HG03135 (cell line): ENCODE data around the gene FAM3A.

ENCODE experiments used
- ATAC-seq: cut with Tn5 transposase; IDR thresholded peaks from one replicate; pipeline ENCODE4 v1.9.1; 2021; ENCODE audit warnings: mild to moderate bottlenecking, moderate library complexity; ENCODE audit not compliant: unreplicated experiment

Gene FAM3A

DNA sequence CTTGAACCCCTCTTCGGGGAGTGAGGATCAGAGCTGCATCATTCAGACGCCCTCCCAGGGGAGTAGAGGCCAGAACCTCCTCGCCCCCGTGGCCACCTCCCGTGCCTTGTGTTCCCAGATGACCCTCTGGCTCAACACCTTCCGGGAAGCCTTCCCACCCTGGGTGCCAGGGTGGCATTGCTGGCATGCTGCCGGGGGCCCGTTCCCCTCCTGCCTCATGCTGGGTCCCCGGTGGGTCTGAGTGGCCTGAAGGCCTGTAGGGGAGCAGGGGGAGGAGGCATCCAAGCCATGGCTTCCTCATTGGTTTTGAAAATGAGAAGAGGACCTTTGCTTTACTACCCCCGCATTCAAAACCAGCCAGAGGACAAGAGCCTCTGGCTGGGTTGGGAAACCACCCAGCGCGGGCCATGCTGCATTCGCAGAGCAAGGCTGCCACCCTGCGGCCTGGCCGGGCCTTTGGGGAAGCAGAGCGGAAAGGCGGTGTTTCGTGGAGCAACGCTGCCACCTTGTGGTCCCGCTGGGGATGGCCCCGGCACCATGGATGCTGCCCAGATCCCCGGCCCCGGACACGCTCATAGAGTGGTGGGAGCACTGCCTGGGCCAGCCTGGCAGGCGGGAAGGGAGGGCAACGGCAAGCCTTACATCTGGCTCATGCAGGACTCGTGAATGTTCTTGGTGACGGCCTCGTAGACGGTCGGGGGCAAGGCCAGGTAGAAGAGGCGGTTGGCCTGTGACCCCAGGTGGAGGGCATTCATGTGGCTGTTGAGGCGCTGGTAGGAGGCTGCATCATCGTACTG is 18.7 kb upstream of the FAM3A start:
- peak; percentile 90 for ATAC-seq

GRCh38 chrX:154532690-154533089 is 16.7 kb upstream of the FAM3A start:
- ATAC-seq: no peak

- ATAC-seq: no peak
Measured at GRCh38 chrX:154531626-154532025, 15.6 kb upstream of the FAM3A start.

DNA sequence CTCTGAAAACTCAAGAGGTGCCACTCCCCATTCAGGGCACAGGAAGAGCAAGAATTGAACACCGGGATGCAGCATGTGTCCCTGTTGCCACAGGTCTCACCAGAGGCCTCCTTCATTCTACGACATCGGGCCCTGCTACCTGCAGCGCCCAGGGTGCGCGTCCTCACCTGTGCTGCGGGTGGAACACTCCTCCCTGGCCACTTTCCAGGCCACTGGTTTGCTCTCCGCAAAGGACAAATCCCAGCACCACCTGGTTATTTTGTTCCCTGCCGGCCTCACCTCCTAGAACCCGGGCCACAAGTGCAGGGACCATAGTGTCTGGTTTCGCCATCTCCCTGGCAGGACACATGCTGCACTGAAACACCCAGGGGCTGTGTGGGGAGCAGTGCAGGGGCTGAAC is 14.3 kb upstream of the FAM3A start:
- ATAC-seq: no peak

DNA sequence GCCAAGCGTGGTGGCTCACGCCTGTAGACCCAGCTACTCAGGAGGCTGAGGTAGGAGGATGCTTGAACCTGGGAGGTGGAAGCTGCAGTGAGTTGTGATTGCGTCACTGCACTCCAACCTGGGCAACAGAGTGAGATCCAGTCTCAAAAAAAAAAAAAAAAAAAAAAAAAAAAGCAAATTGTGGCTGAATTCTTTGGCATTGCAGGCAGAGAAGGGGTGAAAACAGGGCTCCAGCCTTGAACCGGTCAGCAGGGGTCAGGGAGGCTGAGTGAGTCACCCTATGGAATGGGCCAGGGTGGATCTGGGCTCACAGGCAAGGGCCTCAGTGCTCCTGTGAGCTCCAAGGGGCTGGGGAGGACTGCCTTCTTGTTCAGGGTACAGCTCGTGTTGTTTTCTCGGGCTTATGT is 13.2 kb upstream of the FAM3A start:
- ATAC-seq: no peak

DNA sequence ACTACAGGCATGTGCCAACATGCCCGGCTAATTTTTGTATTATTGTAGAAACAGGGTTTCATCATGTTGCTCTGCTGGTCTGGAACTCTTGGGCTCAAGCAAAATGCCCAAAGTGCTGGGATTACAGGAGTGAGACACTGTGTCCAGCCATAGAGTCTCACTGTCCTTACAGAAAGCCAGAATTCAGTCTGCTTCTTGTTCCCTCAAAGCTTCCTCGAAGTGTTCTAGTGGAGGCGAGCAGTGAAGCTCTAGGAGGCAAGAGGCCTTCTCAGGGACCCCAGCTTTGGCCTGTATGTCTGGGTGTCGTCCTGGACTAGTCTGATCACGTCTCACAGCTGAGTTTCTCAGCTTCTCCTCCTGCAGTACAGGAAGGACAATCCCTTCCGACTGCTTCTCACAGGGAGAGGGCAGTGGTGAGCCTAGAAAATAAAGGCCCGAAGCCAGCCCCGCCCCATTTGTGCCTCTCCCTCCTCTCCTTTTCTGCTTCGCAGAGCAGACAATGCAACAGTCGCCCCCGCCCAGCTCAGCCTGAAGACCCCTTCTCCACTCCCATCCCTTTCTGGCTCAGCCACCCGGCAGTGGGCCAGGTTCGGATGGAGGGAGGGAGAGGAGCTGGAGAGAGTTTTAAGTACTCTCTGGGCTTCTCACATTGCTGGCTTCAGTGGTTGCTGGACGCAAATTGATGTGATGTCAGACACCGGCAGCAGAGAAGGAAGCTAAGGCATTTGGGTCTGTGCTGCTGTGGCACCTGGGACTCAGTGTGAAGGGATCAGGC is 11.1 kb upstream of the FAM3A start:
- ATAC-seq: no peak

- ATAC-seq: no peak
Measured at GRCh38 chrX:154525606-154526490, 9.8 kb upstream of the FAM3A start.

GRCh38 chrX:154519389-154519788 is 3.4 kb upstream of the FAM3A start:
- ATAC-seq: no peak

DNA sequence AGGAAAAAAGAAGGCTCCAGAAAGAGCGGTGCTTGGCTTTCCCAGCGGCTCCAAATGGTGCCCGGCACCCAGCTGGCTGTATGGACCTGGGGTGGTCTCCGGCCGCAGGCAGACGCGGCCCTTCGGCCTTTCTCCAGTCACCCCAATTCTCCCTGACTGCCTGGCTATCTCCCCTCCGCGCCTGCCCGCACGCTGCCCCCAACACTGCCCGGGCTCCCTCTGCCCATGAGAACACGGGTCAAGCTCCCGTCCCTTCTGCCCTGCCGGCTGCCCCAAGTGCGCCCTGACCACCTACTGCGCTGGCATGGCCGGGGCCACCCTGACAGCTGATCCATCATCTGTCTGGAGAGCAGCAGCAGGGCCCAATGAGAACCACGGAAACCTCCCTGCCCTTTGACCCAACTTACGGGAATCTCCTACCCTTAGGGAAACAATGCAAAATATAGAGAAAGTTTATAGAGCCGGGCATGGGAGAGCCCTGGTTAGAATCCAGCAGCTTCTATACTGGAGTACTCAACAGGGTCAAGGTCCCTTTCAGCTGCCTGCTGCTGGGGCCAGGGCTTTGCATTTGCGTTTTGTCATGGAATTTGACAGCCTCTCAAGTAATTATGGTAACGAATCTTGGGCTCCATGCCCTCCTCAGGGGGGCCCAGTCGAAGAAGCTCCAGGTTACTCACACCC is 1.2 kb upstream of the FAM3A start:
- no peak for ATAC-seq

- ATAC-seq: no peak
Measured at GRCh38 chrX:154516656-154517100, 646 bp upstream of the FAM3A start.

- peak; percentile 5 for ATAC-seq
Measured at GRCh38 chrX:154515090-154515965, 704 bp downstream of the FAM3A start.

DNA sequence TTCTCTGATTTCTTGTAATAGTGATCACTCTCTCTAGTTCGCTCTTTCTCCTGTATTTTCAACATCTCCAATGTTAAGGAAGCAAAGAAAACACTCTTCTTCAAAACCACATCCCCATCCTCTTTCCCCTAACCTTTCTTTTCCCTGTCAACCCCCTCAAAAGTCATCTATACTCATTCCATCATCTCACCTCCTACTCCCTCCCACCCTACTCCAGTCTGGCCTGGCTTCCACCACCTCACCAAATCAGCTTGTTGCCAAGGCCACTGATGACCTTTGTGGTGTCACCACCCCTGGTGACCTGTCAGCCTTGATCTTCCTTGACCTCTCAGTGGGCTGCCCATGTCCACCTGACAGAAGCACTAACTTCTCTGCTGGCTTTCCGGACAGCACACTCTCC is 2.3 kb downstream of the FAM3A start:
- ATAC-seq: no peak

DNA sequence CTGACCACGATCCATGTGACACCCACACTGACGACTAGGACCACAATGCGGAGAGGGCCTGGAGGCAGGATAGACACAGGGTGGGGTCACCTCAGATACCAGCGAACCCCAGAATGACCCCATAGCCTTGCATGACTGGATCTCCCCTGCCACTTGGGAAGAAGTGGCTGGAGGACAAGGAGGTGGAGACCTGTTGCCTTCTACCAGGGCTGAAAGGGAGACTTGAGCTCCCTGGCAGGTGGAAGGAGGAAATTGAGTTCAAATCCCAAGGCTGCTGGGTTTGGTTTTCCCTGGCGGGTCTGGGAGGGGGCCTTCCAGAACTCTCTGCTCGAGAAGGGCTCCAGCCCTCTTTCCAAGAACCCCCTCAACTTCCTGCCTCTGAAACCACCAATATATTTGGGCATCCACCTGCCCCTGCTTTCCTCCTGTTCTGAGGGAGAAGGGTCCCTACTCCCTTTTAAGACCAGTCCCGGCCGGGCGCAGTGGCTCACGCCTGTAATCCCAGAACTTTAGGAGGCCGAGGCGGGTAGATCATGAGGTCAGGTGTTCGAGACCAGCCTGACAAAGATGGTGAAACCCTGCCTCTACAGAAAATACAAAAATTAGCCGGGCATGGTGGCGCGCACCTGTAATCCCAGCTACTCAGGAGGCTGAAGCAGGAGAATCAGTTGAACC is 3.0 kb downstream of the FAM3A start:
- ATAC-seq: no peak

- ATAC-seq: no peak
Measured at GRCh38 chrX:154511761-154512160, 4.3 kb downstream of the FAM3A start.

DNA sequence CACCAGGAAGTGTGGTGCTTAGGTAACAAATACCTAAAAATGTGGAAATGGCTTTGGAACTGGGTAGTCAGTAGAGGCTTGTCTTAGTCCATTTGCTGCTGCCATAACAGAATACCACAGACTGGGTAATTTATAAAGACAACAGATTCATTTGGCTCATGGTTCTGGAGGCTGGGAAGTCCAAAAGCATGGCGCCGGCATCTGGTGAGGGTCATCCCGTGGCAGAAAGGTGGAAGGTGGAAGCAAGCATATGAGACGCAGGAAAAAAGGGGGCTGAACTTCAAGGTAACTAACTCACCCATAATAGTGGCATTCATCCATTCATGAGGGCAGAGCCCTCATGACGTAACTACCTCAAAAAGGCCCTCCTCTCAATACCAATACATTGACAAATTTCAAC is 6.6 kb downstream of the FAM3A start:
- ATAC-seq: no peak

DNA sequence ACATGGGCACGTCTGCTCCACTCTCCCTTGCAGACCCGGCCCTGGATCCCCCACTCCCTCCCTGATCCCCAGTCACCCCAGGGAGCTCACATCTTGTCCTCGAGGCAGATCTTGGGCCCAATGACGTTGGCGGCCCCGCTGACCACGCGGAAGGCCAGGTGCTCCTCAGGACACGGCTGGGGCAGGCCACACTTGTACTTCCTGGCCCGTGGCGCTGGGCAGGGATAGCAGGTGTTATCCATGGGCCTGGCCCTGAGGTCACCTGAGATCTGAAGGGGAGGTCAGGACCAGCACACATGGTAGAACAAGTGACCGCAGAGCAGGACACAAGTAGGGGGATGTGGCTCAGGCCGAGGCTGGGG is 7.7 kb downstream of the FAM3A start:
- no peak for ATAC-seq

GRCh38 chrX:154507673-154508383 is 8.2 kb downstream of the FAM3A start:
- ATAC-seq: no peak

GRCh38 chrX:154506483-154507332 is 9.3 kb downstream of the FAM3A start:
- ATAC-seq: no peak
